PFSK-1 (cell line): ENCODE measurements around the gene OR6S1.

Experiments used
- POLR2AphosphoS5 ChIP-seq: IDR thresholded peaks from 2 replicates; pipeline ENCODE4 v1.6.1; 2012; ENCODE audit warnings: low read depth, mild to moderate bottlenecking, control low read depth, low read length, moderate library complexity
- REST ChIP-seq, 2 experiments: IDR thresholded peaks; 2 replicates each; pipeline versions ENCODE4 v1.6.1 to v1.8.0; 2011 to 2012; ENCODE audit warnings: low read depth in 2 of 2, low read length in 2 of 2, control low read depth in 1 of 2, inconsistent platforms in 1 of 2, mild to moderate bottlenecking in 1 of 2, moderate library complexity in 1 of 2; ENCODE audit not compliant: insufficient read depth in 1 of 2
- TAF1 ChIP-seq: IDR thresholded peaks from 2 replicates; pipeline ENCODE4 v1.6.1; 2012; ENCODE audit warnings: low read length, control low read depth, borderline replicate concordance; ENCODE audit not compliant: insufficient read depth

GRCh38 chr14:20597108-20597507 is 44.4 kb downstream of the OR6S1 start:
- TF ChIP-seq POLR2AphosphoS5 (no peak), TAF1 (no peak), REST (IDR thresholded peaks at IDR 0.05; ENCODE audit: insufficient read depth in 1 of 2, low read depth in 2 of 2, low read length in 2 of 2) (no peak)
